ENCODE results near the gene SLC23A2.

Gene SLC23A2

GRCh38 chr20:4883051-4883450 lies 118.3 kb downstream of the SLC23A2 start:
- TF ChIP-seq CSDC2 (CRISPR knock-in tag; IDR thresholded peaks at IDR 0.05) (no peak), CSRNP3 (CRISPR knock-in tag; IDR thresholded peaks at IDR 0.05) (no peak), ARNTL (CRISPR knock-in tag; IDR thresholded peaks at IDR 0.05; ENCODE audit: borderline replicate concordance, low read depth) (no peak), ZC3H10 (CRISPR knock-in tag; IDR thresholded peaks at IDR 0.05) (no peak), OSR1 (CRISPR knock-in tag; IDR thresholded peaks at IDR 0.05) (no peak), PPARA (CRISPR knock-in tag; IDR thresholded peaks at IDR 0.05; ENCODE audit: borderline replicate concordance) (no peak), ESRRG (CRISPR knock-in tag; IDR thresholded peaks at IDR 0.05) (no peak), SNAI2 (CRISPR knock-in tag; IDR thresholded peaks at IDR 0.05) (no peak), GLIS3 (CRISPR knock-in tag; IDR thresholded peaks at IDR 0.05) (no peak), ZNF70 (CRISPR knock-in tag; IDR thresholded peaks at IDR 0.05) (no peak), TCF4 (CRISPR knock-in tag; IDR thresholded peaks at IDR 0.05; ENCODE audit: borderline replicate concordance) (no peak), PATZ1 (CRISPR knock-in tag; IDR thresholded peaks at IDR 0.05; ENCODE audit: borderline replicate concordance) (no peak), ZFP30 (CRISPR knock-in tag; IDR thresholded peaks at IDR 0.05) (no peak), ZFP3 (CRISPR knock-in tag; IDR thresholded peaks at IDR 0.05) (no peak), TOX (CRISPR knock-in tag; IDR thresholded peaks at IDR 0.05; ENCODE audit: borderline replicate concordance) (no peak), ZNF8 (CRISPR knock-in tag; IDR thresholded peaks at IDR 0.05) (no peak), ISL1 (CRISPR knock-in tag; IDR thresholded peaks at IDR 0.05) (no peak)
- TF ChIP-seq, protein P1, sequence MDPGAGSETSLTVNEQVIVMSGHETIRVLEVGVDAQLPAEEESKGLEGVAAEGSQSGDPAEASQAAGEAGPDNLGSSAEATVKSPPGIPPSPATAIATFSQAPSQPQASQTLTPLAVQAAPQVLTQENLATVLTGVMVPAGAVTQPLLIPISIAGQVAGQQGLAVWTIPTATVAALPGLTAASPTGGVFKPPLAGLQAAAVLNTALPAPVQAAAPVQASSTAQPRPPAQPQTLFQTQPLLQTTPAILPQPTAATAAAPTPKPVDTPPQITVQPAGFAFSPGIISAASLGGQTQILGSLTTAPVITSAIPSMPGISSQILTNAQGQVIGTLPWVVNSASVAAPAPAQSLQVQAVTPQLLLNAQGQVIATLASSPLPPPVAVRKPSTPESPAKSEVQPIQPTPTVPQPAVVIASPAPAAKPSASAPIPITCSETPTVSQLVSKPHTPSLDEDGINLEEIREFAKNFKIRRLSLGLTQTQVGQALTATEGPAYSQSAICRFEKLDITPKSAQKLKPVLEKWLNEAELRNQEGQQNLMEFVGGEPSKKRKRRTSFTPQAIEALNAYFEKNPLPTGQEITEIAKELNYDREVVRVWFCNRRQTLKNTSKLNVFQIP (CRISPR knock-in tag; IDR thresholded peaks at IDR 0.05; ENCODE audit: borderline replicate concordance, low read depth), result no peak
- TF ChIP-seq, protein P2, sequence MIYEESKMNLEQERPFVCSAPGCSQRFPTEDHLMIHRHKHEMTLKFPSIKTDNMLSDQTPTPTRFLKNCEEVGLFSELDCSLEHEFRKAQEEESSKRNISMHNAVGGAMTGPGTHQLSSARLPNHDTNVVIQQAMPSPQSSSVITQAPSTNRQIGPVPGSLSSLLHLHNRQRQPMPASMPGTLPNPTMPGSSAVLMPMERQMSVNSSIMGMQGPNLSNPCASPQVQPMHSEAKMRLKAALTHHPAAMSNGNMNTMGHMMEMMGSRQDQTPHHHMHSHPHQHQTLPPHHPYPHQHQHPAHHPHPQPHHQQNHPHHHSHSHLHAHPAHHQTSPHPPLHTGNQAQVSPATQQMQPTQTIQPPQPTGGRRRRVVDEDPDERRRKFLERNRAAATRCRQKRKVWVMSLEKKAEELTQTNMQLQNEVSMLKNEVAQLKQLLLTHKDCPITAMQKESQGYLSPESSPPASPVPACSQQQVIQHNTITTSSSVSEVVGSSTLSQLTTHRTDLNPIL (CRISPR knock-in tag; IDR thresholded peaks at IDR 0.05; ENCODE audit: low read depth), result no peak
- TF ChIP-seq, protein P3, sequence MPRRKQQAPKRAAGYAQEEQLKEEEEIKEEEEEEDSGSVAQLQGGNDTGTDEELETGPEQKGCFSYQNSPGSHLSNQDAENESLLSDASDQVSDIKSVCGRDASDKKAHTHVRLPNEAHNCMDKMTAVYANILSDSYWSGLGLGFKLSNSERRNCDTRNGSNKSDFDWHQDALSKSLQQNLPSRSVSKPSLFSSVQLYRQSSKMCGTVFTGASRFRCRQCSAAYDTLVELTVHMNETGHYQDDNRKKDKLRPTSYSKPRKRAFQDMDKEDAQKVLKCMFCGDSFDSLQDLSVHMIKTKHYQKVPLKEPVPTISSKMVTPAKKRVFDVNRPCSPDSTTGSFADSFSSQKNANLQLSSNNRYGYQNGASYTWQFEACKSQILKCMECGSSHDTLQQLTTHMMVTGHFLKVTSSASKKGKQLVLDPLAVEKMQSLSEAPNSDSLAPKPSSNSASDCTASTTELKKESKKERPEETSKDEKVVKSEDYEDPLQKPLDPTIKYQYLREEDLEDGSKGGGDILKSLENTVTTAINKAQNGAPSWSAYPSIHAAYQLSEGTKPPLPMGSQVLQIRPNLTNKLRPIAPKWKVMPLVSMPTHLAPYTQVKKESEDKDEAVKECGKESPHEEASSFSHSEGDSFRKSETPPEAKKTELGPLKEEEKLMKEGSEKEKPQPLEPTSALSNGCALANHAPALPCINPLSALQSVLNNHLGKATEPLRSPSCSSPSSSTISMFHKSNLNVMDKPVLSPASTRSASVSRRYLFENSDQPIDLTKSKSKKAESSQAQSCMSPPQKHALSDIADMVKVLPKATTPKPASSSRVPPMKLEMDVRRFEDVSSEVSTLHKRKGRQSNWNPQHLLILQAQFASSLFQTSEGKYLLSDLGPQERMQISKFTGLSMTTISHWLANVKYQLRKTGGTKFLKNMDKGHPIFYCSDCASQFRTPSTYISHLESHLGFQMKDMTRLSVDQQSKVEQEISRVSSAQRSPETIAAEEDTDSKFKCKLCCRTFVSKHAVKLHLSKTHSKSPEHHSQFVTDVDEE (CRISPR knock-in tag; IDR thresholded peaks at IDR 0.05), result no peak

GRCh38 chr20:4881006-4881730 lies 120.1 kb downstream of the SLC23A2 start:
- no peak for ATAC-seq
- TF ChIP-seq SNAI2 (CRISPR knock-in tag; IDR thresholded peaks at IDR 0.05) (no peak), ZFP3 (CRISPR knock-in tag; IDR thresholded peaks at IDR 0.05) (no peak), TOX (CRISPR knock-in tag; IDR thresholded peaks at IDR 0.05; ENCODE audit: borderline replicate concordance) (no peak), PATZ1 (CRISPR knock-in tag; IDR thresholded peaks at IDR 0.05; ENCODE audit: borderline replicate concordance) (no peak), BACH2 (CRISPR knock-in tag; IDR thresholded peaks at IDR 0.05; ENCODE audit: borderline replicate concordance) (no peak), ISL1 (CRISPR knock-in tag; IDR thresholded peaks at IDR 0.05) (no peak), CSDC2 (CRISPR knock-in tag; IDR thresholded peaks at IDR 0.05) (no peak), ESRRG (CRISPR knock-in tag; IDR thresholded peaks at IDR 0.05) (no peak), RARB (CRISPR knock-in tag; IDR thresholded peaks at IDR 0.05) (no peak), TCF4 (CRISPR knock-in tag; IDR thresholded peaks at IDR 0.05; ENCODE audit: borderline replicate concordance) (no peak), ZNF565 (CRISPR knock-in tag; conservative IDR thresholded peaks at IDR 0.05; ENCODE audit: low read depth) (no peak), ZC3H10 (CRISPR knock-in tag; IDR thresholded peaks at IDR 0.05) (no peak), PPARA (CRISPR knock-in tag; IDR thresholded peaks at IDR 0.05; ENCODE audit: borderline replicate concordance) (no peak)
- TF ChIP-seq, protein P2 (CRISPR knock-in tag; IDR thresholded peaks at IDR 0.05; ENCODE audit: low read depth), result no peak
- TF ChIP-seq, protein P3 (CRISPR knock-in tag; IDR thresholded peaks at IDR 0.05), result no peak

More at GRCh38 chr20:4883051-4883450, 118.3 kb downstream of the SLC23A2 start:
- no peak for ATAC-seq

Measured in SK-N-SH treated with all-trans-retinoic acid at 6 μM for 48 hours (cell line).